ENCODE results near the gene MTG2. TPM values are rescaled to one million over a fixed set of nuclear protein-coding genes. Genes with fewer than 3 reads are reported as not detected.

MTG2 gene
- total RNA-seq, 1 experiment from 2014 or later = 56.8 TPM

DNA sequence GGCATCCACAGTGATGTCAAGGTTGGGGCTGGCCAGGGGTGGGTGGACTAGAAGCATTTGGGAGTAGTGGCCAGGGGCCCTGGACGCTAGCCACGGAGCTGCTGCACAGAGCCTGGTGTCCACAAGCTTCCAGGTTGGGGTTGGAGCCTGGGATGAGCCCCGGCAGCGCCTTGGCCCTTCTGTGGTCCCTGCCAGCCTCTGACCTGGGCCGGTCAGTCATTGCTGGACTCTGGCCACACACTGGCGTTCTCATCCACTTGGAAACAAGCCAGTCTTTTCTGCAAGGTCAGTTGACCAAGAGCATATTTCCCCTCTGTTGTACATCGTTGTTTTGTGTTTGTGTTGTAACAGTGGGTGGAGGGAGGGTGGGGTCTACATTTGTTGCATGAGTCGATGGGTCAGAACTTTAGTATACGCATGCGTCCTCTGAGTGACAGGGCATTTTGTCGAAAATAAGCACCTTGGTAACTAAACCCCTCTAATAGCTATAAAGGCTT lies 48.0 kb upstream of the MTG2 start:
- in situ Hi-C loops (cut with HindIII; ENCODE audit: low pct_unique_long_range_greater_than_20kb, low sequenced_read_pairs) = no loop called here
- no peak for DNase-seq (ENCODE audit: low read depth, low spot score)
- TF ChIP-seq, protein P1, sequence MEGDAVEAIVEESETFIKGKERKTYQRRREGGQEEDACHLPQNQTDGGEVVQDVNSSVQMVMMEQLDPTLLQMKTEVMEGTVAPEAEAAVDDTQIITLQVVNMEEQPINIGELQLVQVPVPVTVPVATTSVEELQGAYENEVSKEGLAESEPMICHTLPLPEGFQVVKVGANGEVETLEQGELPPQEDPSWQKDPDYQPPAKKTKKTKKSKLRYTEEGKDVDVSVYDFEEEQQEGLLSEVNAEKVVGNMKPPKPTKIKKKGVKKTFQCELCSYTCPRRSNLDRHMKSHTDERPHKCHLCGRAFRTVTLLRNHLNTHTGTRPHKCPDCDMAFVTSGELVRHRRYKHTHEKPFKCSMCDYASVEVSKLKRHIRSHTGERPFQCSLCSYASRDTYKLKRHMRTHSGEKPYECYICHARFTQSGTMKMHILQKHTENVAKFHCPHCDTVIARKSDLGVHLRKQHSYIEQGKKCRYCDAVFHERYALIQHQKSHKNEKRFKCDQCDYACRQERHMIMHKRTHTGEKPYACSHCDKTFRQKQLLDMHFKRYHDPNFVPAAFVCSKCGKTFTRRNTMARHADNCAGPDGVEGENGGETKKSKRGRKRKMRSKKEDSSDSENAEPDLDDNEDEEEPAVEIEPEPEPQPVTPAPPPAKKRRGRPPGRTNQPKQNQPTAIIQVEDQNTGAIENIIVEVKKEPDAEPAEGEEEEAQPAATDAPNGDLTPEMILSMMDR (IDR thresholded peaks at IDR 0.05) = no peak
- peak; percentile 41; the same call in 1 of the 2 replicates for TF ChIP-seq POLR2AphosphoS5 (IDR thresholded peaks at IDR 0.05; ENCODE audit: low read depth, low read length)
- no peak overlapping the region for H3K27ac ChIP-seq (ENCODE audit: low read length)
- no peaks in the 10 kb centered on the region for H3K27me3 ChIP-seq (ENCODE audit: control insufficient read depth, insufficient read depth, low read length)
- intact Hi-C loops (cut with micrococcal nuclease; ENCODE audit: unreplicated experiment) = loop anchor here (5.0 kb wide), 1 partner anchor 67 kb away; the partner anchor contains the start of gene TAF4
- BruUV-seq (replicated peaks) = TSS peak; percentile 45
- H3K9me3 ChIP-seq (ENCODE audit: control insufficient read depth, insufficient read depth, low read depth, low read length) = no peaks in the 10 kb centered on the region
- H3K36me3 ChIP-seq (ENCODE audit: control insufficient read depth, insufficient read depth, low read length) = peaks cover 42% of the 10 kb centered on the region
- ATAC-seq = 0 out of 2 replicates have a peak, but pooled peaks have one; percentile 8
- no peaks in the 10 kb centered on the region; the same call in 1 of the 2 replicates for H3K4me1 ChIP-seq (ENCODE audit: control insufficient read depth, insufficient read depth, low read length)
- no peak overlapping the region for H3K4me3 ChIP-seq (ENCODE audit: low read depth in 2 of 2, low read length in 2 of 2)
- CTCF ChIA-PET = no interaction called here
- POLR2A ChIA-PET = interaction anchor here (0.6 kb wide), 1 partner anchor 13 kb away, joined by 5 read pairs; the partner anchor contains the start of gene LSM14B

DNA sequence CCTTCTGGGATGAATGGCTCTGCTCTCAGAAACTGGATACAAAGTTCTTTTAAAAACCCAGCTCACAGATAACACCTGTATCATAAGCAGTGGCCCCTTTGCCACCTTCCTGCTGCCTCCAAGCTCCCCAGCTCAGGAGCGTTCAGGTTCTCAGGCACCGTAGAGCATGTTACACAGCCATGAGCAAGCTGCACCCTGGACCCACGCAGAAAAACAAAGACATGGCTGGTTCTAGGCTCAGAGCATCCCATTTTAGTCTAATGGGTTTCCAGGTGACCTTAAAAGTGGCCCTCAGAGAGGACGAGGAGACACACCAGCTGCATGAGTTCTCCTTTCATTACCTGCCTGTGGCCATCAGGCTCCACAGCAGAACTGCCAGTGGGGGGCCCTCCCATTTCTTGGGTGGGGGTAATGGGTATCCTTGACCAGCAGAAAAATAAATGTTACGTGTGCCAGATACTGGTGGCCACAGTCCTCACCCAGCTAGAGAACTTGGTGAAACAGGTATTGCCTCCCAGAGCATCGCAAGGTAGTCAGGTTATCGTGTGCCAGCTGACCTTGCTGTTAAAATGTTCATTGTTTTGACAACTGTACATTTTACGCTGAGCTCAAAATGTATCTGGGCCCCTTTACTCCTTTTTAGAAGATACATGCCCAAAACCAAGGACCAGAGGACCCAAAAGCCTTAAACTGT lies 47.1 kb upstream of the MTG2 start:
- CTCF ChIA-PET = interaction anchor here (0.7 to 1.3 kb wide), 3 partner anchors 8 to 125 kb away, joined by 3 to 7 read pairs (median 3); no protein-coding TSS in a partner anchor

More for the DNA sequence above, 47.1 kb upstream of the MTG2 start:
- Histone ChIP-seq H3K27ac (ENCODE audit: low read length) (no peak overlapping the region), H3K4me1 (ENCODE audit: control insufficient read depth, insufficient read depth, low read length) (peaks cover 2% of the 10 kb centered on the region; the same call in 1 of the 2 replicates), H3K4me3 (ENCODE audit: low read depth in 2 of 2, low read length in 2 of 2) (no peak overlapping the region), H3K27me3 (ENCODE audit: control insufficient read depth, insufficient read depth, low read length) (no peaks in the 10 kb centered on the region), H3K36me3 (ENCODE audit: control insufficient read depth, insufficient read depth, low read length) (peaks cover 48% of the 10 kb centered on the region), H3K9me3 (ENCODE audit: control insufficient read depth, insufficient read depth, low read depth, low read length) (no peaks in the 10 kb centered on the region)
- no peak for DNase-seq (ENCODE audit: low read depth, low spot score)
- TF ChIP-seq TCF7L2 (IDR thresholded peaks at IDR 0.05; ENCODE audit: low read depth, low read length) (no peak), SIN3A (IDR thresholded peaks at IDR 0.05; ENCODE audit: borderline replicate concordance, insufficient read depth, low read depth, low read length) (no peak), REST (IDR thresholded peaks at IDR 0.05; ENCODE audit: insufficient read depth in 1 of 2, low read depth in 2 of 2, low read length in 1 of 2) (no peak), POLR2AphosphoS5 (IDR thresholded peaks at IDR 0.05; ENCODE audit: low read depth, low read length) (no peak)
- TF ChIP-seq, protein P1 (IDR thresholded peaks at IDR 0.05) = no peak
- POLR2A ChIA-PET = no interaction called here
- no TSS peak for BruUV-seq (replicated peaks)
- no peak for ATAC-seq
- in situ Hi-C loops (cut with HindIII; ENCODE audit: low pct_unique_long_range_greater_than_20kb, low sequenced_read_pairs) = no loop called here
- intact Hi-C loops (cut with micrococcal nuclease; ENCODE audit: unreplicated experiment) = loop anchor here (2.0 to 5.0 kb wide), 2 partner anchors 68 to 125 kb away; partner anchors contain the start of gene TAF4
